GM10248 (cell line): ENCODE results near the gene MLLT10.
"Not testable (repeated sequence)": the region's sequence is repeated elsewhere in the genome, so short reads cannot be mapped to it uniquely, and the experiment has no call there.

Source experiments
- CTCF ChIA-PET: fragments of 300-600 bp; sonication (Branson Sonifier 250); formaldehyde crosslinking; extraction: SDS; loops from one replicate; lab custom pipeline; 2021; ENCODE audit warnings: antibody characterized with exemption; lab: Yijun Ruan, JAX
- POLR2A ChIA-PET: fragments of 350-650 bp; sonication (Branson Sonifier 250); formaldehyde crosslinking; extraction: SDS; loops from one replicate; lab custom pipeline; 2020; ENCODE audit warnings: antibody characterized with exemption; lab: Yijun Ruan, JAX
- DNase-seq: peaks from one replicate; pipeline ENCODE4 v3.0.0; 2012; ENCODE audit errors: extremely low spot score
- TF ChIP-seq, protein P1 (sequence below): IDR thresholded peaks from 2 replicates; pipeline ENCODE4 v1.5.1; 2012; ENCODE audit warnings: mild to moderate bottlenecking, low read depth; ENCODE audit errors: extremely low read depth, missing control alignments, control extremely low read depth

Gene MLLT10

DNA sequence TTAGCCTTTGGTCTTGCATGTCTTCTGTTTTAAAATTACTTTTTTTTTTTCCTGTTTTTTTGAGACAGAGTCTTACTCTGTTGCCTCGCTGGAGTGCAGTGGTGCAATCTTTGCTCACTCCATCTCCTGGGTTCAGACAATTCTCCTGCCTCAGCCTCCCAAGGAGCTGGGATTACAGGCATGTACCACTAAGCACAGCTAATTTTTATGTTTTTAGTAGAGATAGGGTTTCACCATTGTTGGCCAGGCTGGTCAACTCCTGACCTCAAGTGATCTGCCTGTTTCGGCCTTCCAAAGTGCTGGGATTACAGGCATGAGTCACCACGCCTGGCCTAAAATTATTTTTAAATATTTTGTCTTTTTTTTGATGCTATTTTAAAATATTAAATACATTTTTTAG lies 38.5 kb downstream of the MLLT10 start:
- no peak for DNase-seq
- ChIA-PET POLR2A (no interaction called here), CTCF (no interaction called here)
- TF ChIP-seq, protein P1, sequence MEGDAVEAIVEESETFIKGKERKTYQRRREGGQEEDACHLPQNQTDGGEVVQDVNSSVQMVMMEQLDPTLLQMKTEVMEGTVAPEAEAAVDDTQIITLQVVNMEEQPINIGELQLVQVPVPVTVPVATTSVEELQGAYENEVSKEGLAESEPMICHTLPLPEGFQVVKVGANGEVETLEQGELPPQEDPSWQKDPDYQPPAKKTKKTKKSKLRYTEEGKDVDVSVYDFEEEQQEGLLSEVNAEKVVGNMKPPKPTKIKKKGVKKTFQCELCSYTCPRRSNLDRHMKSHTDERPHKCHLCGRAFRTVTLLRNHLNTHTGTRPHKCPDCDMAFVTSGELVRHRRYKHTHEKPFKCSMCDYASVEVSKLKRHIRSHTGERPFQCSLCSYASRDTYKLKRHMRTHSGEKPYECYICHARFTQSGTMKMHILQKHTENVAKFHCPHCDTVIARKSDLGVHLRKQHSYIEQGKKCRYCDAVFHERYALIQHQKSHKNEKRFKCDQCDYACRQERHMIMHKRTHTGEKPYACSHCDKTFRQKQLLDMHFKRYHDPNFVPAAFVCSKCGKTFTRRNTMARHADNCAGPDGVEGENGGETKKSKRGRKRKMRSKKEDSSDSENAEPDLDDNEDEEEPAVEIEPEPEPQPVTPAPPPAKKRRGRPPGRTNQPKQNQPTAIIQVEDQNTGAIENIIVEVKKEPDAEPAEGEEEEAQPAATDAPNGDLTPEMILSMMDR, result no peak

DNA sequence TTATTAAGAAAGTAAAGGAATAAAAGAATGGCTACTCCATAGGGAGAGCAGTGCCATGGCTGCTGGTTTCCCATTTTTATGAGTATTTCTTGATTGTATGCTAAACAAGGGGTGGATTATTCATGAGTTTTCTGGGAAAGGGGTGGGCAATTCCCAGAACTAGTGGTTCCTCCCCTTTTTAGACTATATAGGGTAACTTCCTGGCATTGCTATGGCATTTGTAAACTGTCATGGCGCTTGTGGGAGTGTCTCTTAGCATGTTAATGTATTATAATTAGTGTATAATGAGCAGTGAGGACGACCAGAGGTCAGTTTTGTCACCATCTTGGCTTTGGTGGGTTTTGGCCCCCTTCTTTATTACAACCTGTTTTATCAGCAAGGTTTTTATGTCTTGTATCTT lies 40.5 kb downstream of the MLLT10 start:
- DNase-seq, CTCF ChIA-PET, POLR2A ChIA-PET: not testable (repeated sequence)

DNA sequence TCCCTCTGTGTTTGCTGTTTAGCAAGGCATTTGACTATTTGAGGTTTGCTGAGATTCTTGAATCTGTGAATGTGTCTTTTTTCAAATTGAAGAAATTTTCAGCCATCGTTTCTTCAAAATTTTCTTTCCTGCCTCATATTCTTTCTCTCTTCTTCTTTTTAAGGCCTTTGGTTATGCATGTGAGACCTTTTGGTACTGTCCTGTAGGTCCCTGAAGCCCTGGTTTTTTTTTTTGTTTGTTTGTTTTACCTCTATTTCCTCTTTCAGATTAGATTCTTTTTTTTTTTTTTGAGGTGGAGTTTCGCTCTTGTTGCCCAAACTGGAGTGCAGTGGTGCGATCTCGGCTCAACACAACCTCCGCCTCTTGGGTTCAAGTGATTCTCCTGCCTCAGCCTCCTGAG lies 45.3 kb downstream of the MLLT10 start:
- TF ChIP-seq, protein P1, result no peak
- POLR2A ChIA-PET, result no interaction called here
- CTCF ChIA-PET, result no interaction called here

DNA sequence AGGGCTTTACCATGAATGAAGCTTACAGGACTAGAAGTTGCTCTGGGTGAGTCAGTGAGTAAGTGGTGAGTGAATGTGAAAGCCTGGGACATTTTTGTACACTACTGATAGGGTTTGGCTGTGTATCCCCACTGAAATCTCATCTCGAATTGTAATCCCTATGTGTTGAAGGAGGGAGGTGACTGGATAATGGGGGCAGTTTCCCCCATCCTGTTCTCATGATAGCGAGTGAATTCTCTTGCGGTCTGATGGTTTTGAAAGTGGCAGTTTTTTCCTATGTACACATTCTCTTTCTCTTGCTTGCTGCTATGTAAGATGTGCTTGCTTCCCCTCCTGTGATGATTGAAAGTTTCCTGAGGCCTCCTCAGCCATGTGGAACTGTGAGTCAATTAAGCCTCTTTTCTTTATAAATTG lies 47.4 kb downstream of the MLLT10 start:
- CTCF ChIA-PET, DNase-seq: not testable (repeated sequence)
- POLR2A ChIA-PET, result interaction anchor here (0.6 kb wide), 1 partner anchor 30 kb away, joined by 10 read pairs; no protein-coding TSS in a partner anchor

More for the DNA sequence above, 45.3 kb downstream of the MLLT10 start:
- no peak for DNase-seq

GRCh38 chr10:21584834-21585530 lies 51.0 kb downstream of the MLLT10 start:
- no peak for DNase-seq
- POLR2A ChIA-PET, result no interaction called here
- TF ChIP-seq, protein P1, result no peak
- CTCF ChIA-PET, result no interaction called here

DNA sequence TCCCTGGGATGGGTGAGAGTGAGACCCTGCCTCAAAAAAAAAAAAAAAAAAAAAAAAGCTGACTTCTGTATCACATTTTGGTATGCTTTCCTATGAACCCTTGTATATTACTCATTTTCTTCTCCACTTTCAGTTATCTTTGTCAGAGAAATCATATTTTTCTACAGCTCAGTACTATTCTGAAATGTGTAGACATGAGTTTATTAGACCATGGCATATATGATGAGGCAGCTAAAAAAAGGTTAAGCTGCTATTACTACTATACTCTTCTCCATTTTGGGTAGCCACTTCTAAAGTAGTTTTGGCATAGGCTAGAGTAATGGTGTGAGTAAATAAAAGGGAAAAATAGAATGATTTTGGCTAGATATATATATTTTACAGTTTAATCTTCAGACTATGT lies 53.4 kb downstream of the MLLT10 start:
- POLR2A ChIA-PET, result no interaction called here
- DNase-seq, result no peak
- TF ChIP-seq, protein P1, result no peak
- CTCF ChIA-PET, result no interaction called here

- POLR2A ChIA-PET, DNase-seq: not testable (repeated sequence)
- CTCF ChIA-PET, result interaction anchor here (1.1 to 1.4 kb wide), 2 partner anchors 86 to 93 kb away, joined by 3 read pairs; no protein-coding TSS in a partner anchor
Measured at GRCh38 chr10:21588159-21588558, 54.1 kb downstream of the MLLT10 start.

GRCh38 chr10:21593986-21594385 lies 60.0 kb downstream of the MLLT10 start:
- TF ChIP-seq, protein P1, result no peak
- DNase-seq, result peak; percentile 17
- POLR2A ChIA-PET, result no interaction called here
- CTCF ChIA-PET, result no interaction called here
